K562 (cell line): ENCODE data around the gene CHRNE. TPM values are rescaled to one million over a fixed set of nuclear protein-coding genes. Genes with fewer than 3 reads are reported as not detected.

Experiments used
- BMI1 ChIP-seq: fragments of 150-350 bp; IDR thresholded peaks from 2 replicates; pipeline ENCODE4 v1.6.1; 2014; ENCODE audit warnings: low read length
- CAMTA2 ChIP-seq: fragments of 250-450 bp; sonication (Bioruptor Pico); conservative IDR thresholded peaks from 2 replicates; pipeline ENCODE4 v1.5.1; 2022
- CTBP1 ChIP-seq: fragments of 450-650 bp; IDR thresholded peaks from 2 replicates; pipeline ENCODE4 v1.6.1; 2016; ENCODE audit warnings: borderline replicate concordance
- HMGN3 ChIP-seq: IDR thresholded peaks from 2 replicates; pipeline ENCODE4 v1.6.1; 2011; ENCODE audit warnings: borderline replicate concordance, low read depth, mild to moderate bottlenecking, mixed read lengths, low read length; ENCODE audit not compliant: insufficient read length; ENCODE audit errors: extremely low read depth
- PCBP1 ChIP-seq: fragments of 200-400 bp; formaldehyde crosslinking; IDR thresholded peaks from 2 replicates; pipeline ENCODE4 v1.6.1; 2018; ENCODE audit warnings: mild to moderate bottlenecking, low read depth, low read length; ENCODE audit not compliant: poor library complexity, severe bottlenecking
- PRMT5 ChIP-seq: sonication (generic); formaldehyde crosslinking; IDR thresholded peaks from 2 replicates; pipeline ENCODE4 v1.5.0; 2020; ENCODE audit warnings: missing genetic modification reagents
- REST ChIP-seq, 2 experiments: fragments of 450-650 bp; formaldehyde crosslinking in 1 of 2; IDR thresholded peaks; 2 replicates each; pipeline versions ENCODE4 v1.4.0 to v1.6.1; 2014 to 2020; ENCODE audit warnings: mild to moderate bottlenecking in 2 of 2, borderline replicate concordance in 1 of 2, low read depth in 1 of 2
- SIN3A ChIP-seq, 2 experiments: fragments of 150-350 bp in 1 of 2; IDR thresholded peaks; 2 replicates each; pipeline ENCODE4 v1.6.1; 2011 to 2016; ENCODE audit warnings: borderline replicate concordance in 2 of 2, low read depth in 2 of 2, low read length in 2 of 2, mild to moderate bottlenecking in 2 of 2, moderate library complexity in 2 of 2; ENCODE audit not compliant: control insufficient read depth in 1 of 2
- SMAD1 ChIP-seq: fragments of 150-350 bp; IDR thresholded peaks from 2 replicates; pipeline ENCODE4 v1.6.1; 2014; ENCODE audit warnings: low read length, low read depth; ENCODE audit not compliant: partially characterized antibody
- SMARCE1 ChIP-seq: fragments of 450-650 bp; IDR thresholded peaks from 2 replicates; pipeline ENCODE4 v1.7.1; 2016; ENCODE audit warnings: mild to moderate bottlenecking
- polyA plus RNA-seq, 8 experiments: library from polyadenylated mRNA; depleted of rRNA in 4 of 8; stranded (reverse) in 5 of 8; unstranded in 3 of 8; fragments of >200 nt; fragmentation: Nextera tagmentation in 2 of 8; fragmentation: Illumina TruSeq in 1 of 8; extraction: Ambion mirVana in 2 of 8; extraction: Trizol in 1 of 8; gene quantifications; 2 replicates each; pipeline versions ENCODE4 v1.2.1 to v1.2.3, GENCODE V29; 2011 to 2014; ENCODE audit warnings: inconsistent platforms in 1 of 8, missing spikeins in 1 of 8
- total RNA-seq, 7 experiments: library from RNA; depleted of rRNA in 6 of 7; stranded (reverse); fragments of >200 nt in 6 of 7; fragmentation: Illumina TruSeq in 2 of 7; extraction: Trizol in 2 of 7; gene quantifications; 2 replicates each; pipeline versions ENCODE4 v1.2.1 to v1.2.3, GENCODE V29; 2011 to 2021; ENCODE audit warnings: low replicate concordance in 1 of 7

Gene CHRNE
- total and polyA plus RNA-seq, 9 of the 15 experiments (the other 6 are each of a cell fraction or from before 2014, with no cell fraction given) = not detected

DNA sequence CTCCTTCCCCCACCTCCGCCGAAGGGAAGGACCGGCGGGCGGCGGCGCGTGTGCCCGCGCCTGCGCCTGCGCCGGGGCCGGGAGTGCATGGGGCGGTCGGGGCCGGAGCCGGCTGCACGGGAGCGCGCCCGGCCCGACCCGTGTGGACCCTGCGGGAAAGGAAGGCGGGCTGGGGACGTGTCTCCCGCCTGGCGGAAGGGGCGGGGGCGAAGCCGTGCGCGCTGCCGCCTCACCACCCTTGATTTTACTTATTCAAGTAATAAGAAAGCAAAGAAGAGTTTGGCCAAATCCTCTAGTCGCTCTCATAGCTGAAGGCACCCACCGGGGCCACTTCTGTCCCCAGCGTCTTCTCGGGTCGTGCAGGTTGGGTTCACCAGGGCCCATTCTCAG is 46.0 kb upstream of the CHRNE start (continued):
- TF ChIP-seq REST (IDR thresholded peaks at IDR 0.05; ENCODE audit: borderline replicate concordance) = peak; percentile 72
- no peak for TF ChIP-seq REST (CRISPR knock-in tag; IDR thresholded peaks at IDR 0.05; ENCODE audit: low read depth)
- TF ChIP-seq PCBP1 = no peak
- TF ChIP-seq BMI1 = no peak
- 0 out of 4 replicates have a peak, but pooled peaks of 1 of the 2 experiments have one; percentile 14 for TF ChIP-seq SIN3A (IDR thresholded peaks at IDR 0.05; ENCODE audit: borderline replicate concordance in 2 of 2, control insufficient read depth in 1 of 2, low read depth in 2 of 2, low read length in 2 of 2)
- TF ChIP-seq HMGN3 = peak; percentile 45
- TF ChIP-seq CAMTA2 = no peak
- no peak for TF ChIP-seq PRMT5 (CRISPR knock-in tag)
- TF ChIP-seq CTBP1 = peak; percentile 32; the same call in 1 of the 2 replicates
- TF ChIP-seq SMAD1 = no peak
- no peak for TF ChIP-seq SMARCE1
